H1 (cell line): ENCODE results near the gene MASP1. TPM values are rescaled to one million over a fixed set of nuclear protein-coding genes. Genes with fewer than 3 reads are reported as not detected.

ENCODE experiments used
- CTCF ChIA-PET: fragments of 300-600 bp; sonication (Branson Sonifier 250); formaldehyde crosslinking; loops from one replicate; lab custom pipeline; 2021; ENCODE audit not compliant: partially characterized antibody; lab: Charles Lee
- POLR2A ChIA-PET: fragments of 300-600 bp; sonication (Branson Sonifier 250); formaldehyde crosslinking; loops from one replicate; lab custom pipeline; 2021; ENCODE audit warnings: inconsistent platforms; ENCODE audit not compliant: partially characterized antibody; lab: Charles Lee
- DNase-seq, 2 experiments: peaks; one replicate each; pipeline versions ENCODE4 v3.0.0 to v3.0.0-alpha.2; 2010 to 2022; ENCODE audit warnings: low spot score in 2 of 2, low read depth in 1 of 2, mixed read lengths in 1 of 2
- FAIRE-seq: peaks from 2 replicates; lab custom pipeline; 2011; peaks lifted over from hg19 to GRCh38; lab: Jason Lieb, UNC
- H2AFZ ChIP-seq: 2 replicates; pipeline ENCODE4 v1.8.1; 2012; ENCODE audit warnings: low read length, inconsistent platforms
- H2AK5ac ChIP-seq: 2 replicates; pipeline ENCODE4 v1.6.1; 2013; ENCODE audit warnings: low read depth, low read length
- H2BK120ac ChIP-seq: replicated peaks from 2 replicates; pipeline ENCODE3; 2013; ENCODE audit warnings: low read depth, low read length, inconsistent platforms
- H2BK12ac ChIP-seq: 2 replicates; pipeline ENCODE4 v1.6.1; 2013; ENCODE audit warnings: low read depth, low read length
- H2BK15ac ChIP-seq: 2 replicates; pipeline ENCODE4 v1.6.1; 2013; ENCODE audit warnings: low read length
- H2BK20ac ChIP-seq: 2 replicates; pipeline ENCODE4 v1.6.1; 2013; ENCODE audit warnings: low read length
- H2BK5ac ChIP-seq: 2 replicates; pipeline ENCODE4 v1.6.1; 2013; ENCODE audit warnings: low read depth, low read length
- H3K14ac ChIP-seq: 2 replicates; pipeline ENCODE4 v1.6.1; 2013; ENCODE audit warnings: inconsistent platforms; ENCODE audit not compliant: insufficient read length
- H3K18ac ChIP-seq: 2 replicates; pipeline ENCODE4 v1.6.1; 2013; ENCODE audit warnings: low read length; ENCODE audit errors: extremely low read depth
- H3K23ac ChIP-seq: 2 replicates; pipeline ENCODE4 v1.6.1; 2013; ENCODE audit warnings: inconsistent platforms; ENCODE audit not compliant: insufficient read length
- H3K23me2 ChIP-seq: 2 replicates; pipeline ENCODE4 v1.6.1; 2013; ENCODE audit warnings: low read depth, low read length
- H3K27ac ChIP-seq: 2 replicates; pipeline ENCODE4 v1.6.1; 2011; ENCODE audit warnings: low read depth, low read length, inconsistent platforms
- H3K27me3 ChIP-seq, 4 experiments: replicated peaks in 1 of 4; 1 replicate in 1 of 4; 2 replicates in 3 of 4; pipeline versions ENCODE4 v1.6.1 to v1.8.1; 2011 to 2013; ENCODE audit warnings: low read length in 3 of 4, mild to moderate bottlenecking in 3 of 4, inconsistent platforms in 2 of 4, mixed read lengths in 2 of 4, moderate library complexity in 1 of 4; ENCODE audit not compliant: control insufficient read depth in 3 of 4, insufficient read depth in 3 of 4; ENCODE audit errors: extremely low read depth in 1 of 4
- H3K36me3 ChIP-seq, 4 experiments: 2 replicates each; pipeline versions ENCODE4 v1.6.1 to v1.8.1; 2011 to 2013; ENCODE audit warnings: mild to moderate bottlenecking in 4 of 4, low read length in 3 of 4, moderate library complexity in 2 of 4, control low read depth in 1 of 4, inconsistent platforms in 1 of 4; ENCODE audit not compliant: insufficient read depth in 4 of 4, control insufficient read depth in 2 of 4
- H3K4ac ChIP-seq: replicated peaks from 2 replicates; pipeline ENCODE3; 2013; ENCODE audit warnings: low read length, low read depth, mixed read lengths, inconsistent platforms; ENCODE audit not compliant: insufficient read length
- H3K4me1 ChIP-seq, 4 experiments: replicated peaks in 1 of 4; 1 replicate in 1 of 4; 2 replicates in 3 of 4; pipeline versions ENCODE4 v1.6.1 to v1.8.1; 2011 to 2013; ENCODE audit warnings: low read length in 3 of 4, inconsistent platforms in 2 of 4, mixed read lengths in 1 of 4; ENCODE audit not compliant: insufficient read depth in 4 of 4, control insufficient read depth in 3 of 4
- H3K4me2 ChIP-seq, 2 experiments: 2 replicates each; pipeline versions ENCODE4 v1.6.1 to v1.8.1; 2011 to 2013; ENCODE audit warnings: low read depth in 2 of 2, low read length in 2 of 2, control low read depth in 1 of 2, inconsistent platforms in 1 of 2, mild to moderate bottlenecking in 1 of 2; ENCODE audit not compliant: insufficient read depth in 1 of 2
- H3K4me3 ChIP-seq, 4 experiments: fragments of 200-600, 300-600 bp in 1 of 4; sonication (generic), shearing (Covaris generic), sonication (Bioruptor Twin) in 1 of 4; 2 replicates each; pipeline versions ENCODE4 v1.5.1 to v1.8.1; 2011 to 2016; ENCODE audit warnings: low read length in 4 of 4, low read depth in 3 of 4, control low read depth in 2 of 4, inconsistent platforms in 2 of 4, mild to moderate bottlenecking in 2 of 4, mixed read lengths in 1 of 4, moderate library complexity in 1 of 4; ENCODE audit not compliant: insufficient read depth in 2 of 4; ENCODE audit errors: extremely low read depth in 1 of 4
- H3K56ac ChIP-seq: replicated peaks from 2 replicates; pipeline ENCODE3; 2013; ENCODE audit warnings: low read depth, mild to moderate bottlenecking, mixed read lengths, low read length, inconsistent platforms; ENCODE audit not compliant: insufficient read length
- H3K79me1 ChIP-seq: 2 replicates; pipeline ENCODE4 v1.6.1; 2013; ENCODE audit warnings: low read depth, low read length, control low read depth
- H3K79me2 ChIP-seq, 2 experiments: 2 replicates each; pipeline versions ENCODE4 v1.6.1 to v1.8.1; 2012 to 2013; ENCODE audit warnings: low read length in 2 of 2, mild to moderate bottlenecking in 2 of 2, inconsistent platforms in 1 of 2; ENCODE audit not compliant: insufficient read depth in 2 of 2, control insufficient read depth in 1 of 2
- H3K9ac ChIP-seq, 4 experiments: replicated peaks in 1 of 4; 1 replicate in 1 of 4; 2 replicates in 3 of 4; pipeline versions ENCODE4 v1.6.1 to v1.8.1; 2011 to 2013; ENCODE audit warnings: low read depth in 3 of 4, low read length in 3 of 4, control low read depth in 2 of 4, mild to moderate bottlenecking in 2 of 4, moderate library complexity in 2 of 4, inconsistent platforms in 1 of 4; ENCODE audit errors: extremely low read depth in 1 of 4
- H3K9me3 ChIP-seq, 2 experiments: 2 replicates each; pipeline versions ENCODE4 v1.6.1 to v1.8.1; 2012 to 2013; ENCODE audit warnings: mild to moderate bottlenecking in 2 of 2, moderate library complexity in 2 of 2, control low read depth in 1 of 2, inconsistent platforms in 1 of 2, low read depth in 1 of 2, low read length in 1 of 2, mixed read lengths in 1 of 2; ENCODE audit not compliant: insufficient read depth in 2 of 2
- H4K20me1 ChIP-seq, 2 experiments: replicated peaks in 1 of 2; 2 replicates each; pipeline versions ENCODE3 to v1.8.1; 2011 to 2013; ENCODE audit warnings: inconsistent platforms in 2 of 2, low read length in 2 of 2, mild to moderate bottlenecking in 1 of 2; ENCODE audit not compliant: insufficient read depth in 2 of 2, control insufficient read depth in 1 of 2
- H4K5ac ChIP-seq: 2 replicates; pipeline ENCODE4 v1.6.1; 2013; ENCODE audit warnings: low read length, low read depth, mixed read lengths, inconsistent platforms; ENCODE audit not compliant: insufficient read length
- H4K8ac ChIP-seq: 2 replicates; pipeline ENCODE4 v1.8.0; 2013; ENCODE audit warnings: mild to moderate bottlenecking, moderate library complexity, low read length, inconsistent platforms; ENCODE audit not compliant: insufficient read depth; ENCODE audit errors: extremely low read depth
- H4K91ac ChIP-seq: replicated peaks from 2 replicates; pipeline ENCODE3; 2013; ENCODE audit warnings: low read length, mixed read lengths, inconsistent platforms; ENCODE audit not compliant: insufficient read length
- EGR1 ChIP-seq: IDR thresholded peaks from 2 replicates; pipeline ENCODE4 v1.6.1; 2011; ENCODE audit warnings: low read depth, low read length, borderline replicate concordance
- HDAC2 ChIP-seq, 2 experiments: fragments of 300-600 bp in 1 of 2; sonication (generic) in 1 of 2; IDR thresholded peaks; 2 replicates each; pipeline ENCODE4 v1.6.1; 2011 to 2012; ENCODE audit warnings: low read depth in 2 of 2, low read length in 2 of 2, mild to moderate bottlenecking in 2 of 2, moderate library complexity in 2 of 2, borderline replicate concordance in 1 of 2, inconsistent platforms in 1 of 2
- KDM4A ChIP-seq: IDR thresholded peaks from one replicate; pipeline ENCODE4 v1.7.1; 2012; ENCODE audit warnings: low read depth, mild to moderate bottlenecking, moderate library complexity, low read length, inconsistent platforms; ENCODE audit not compliant: severe bottlenecking
- RAD21 ChIP-seq, 2 experiments: IDR thresholded peaks in 1 of 2; conservative IDR thresholded peaks in 1 of 2; 2 replicates each; pipeline ENCODE4 v1.6.1; 2011; ENCODE audit warnings: low read depth in 2 of 2, low read length in 2 of 2, improper control_type of control experiment in 1 of 2, inconsistent platforms in 1 of 2, mild to moderate bottlenecking in 1 of 2, moderate library complexity in 1 of 2
- RNF2 ChIP-seq: fragments of 200-900, 300-1000 bp; sonication (generic); IDR thresholded peaks from 2 replicates; pipeline ENCODE4 v1.7.1; 2016; ENCODE audit warnings: borderline replicate concordance, low read depth, mild to moderate bottlenecking, antibody characterized with exemption, low read length; ENCODE audit not compliant: poor library complexity, severe bottlenecking; ENCODE audit errors: missing control alignments
- SAP30 ChIP-seq: fragments of 300-600 bp; sonication (generic); IDR thresholded peaks from 2 replicates; pipeline ENCODE4 v1.7.1; 2012; ENCODE audit warnings: low read length, moderate library complexity, mild to moderate bottlenecking, inconsistent platforms; ENCODE audit not compliant: insufficient read depth, insufficient replicate concordance
- SP1 ChIP-seq: IDR thresholded peaks from 2 replicates; pipeline ENCODE4 v1.6.1; 2011; ENCODE audit warnings: low read depth, low read length
- TAF1 ChIP-seq: IDR thresholded peaks from 2 replicates; pipeline ENCODE4 v1.6.1; 2011; ENCODE audit warnings: mild to moderate bottlenecking, low read depth, low read length
- polyA plus RNA-seq, 7 experiments: library from polyadenylated mRNA; depleted of rRNA in 3 of 7; stranded (reverse) in 5 of 7; unstranded in 2 of 7; fragments of >200 nt in 5 of 7; fragments of 200-250 nt in 2 of 7; gene quantifications; 1 replicate in 5 of 7; 2 replicates in 1 of 7; 4 replicates in 1 of 7; pipeline versions ENCODE4 v1.2.1 to v1.2.3, GENCODE V29; 2011 to 2013; ENCODE audit warnings: missing spikeins in 2 of 7, mixed read lengths in 2 of 7
- total RNA-seq: library from RNA; stranded (reverse); fragmentation: NEBNext Ultra II Directional; extraction: Animal tissue kit (Norgen Biotek cat#: 25700); gene quantifications from 2 replicates; pipeline ENCODE4 v1.2.1, GENCODE V29; 2021
- TF ChIP-seq, protein P1 (sequence below): IDR thresholded peaks from 2 replicates; pipeline ENCODE4 v1.6.1; 2012; ENCODE audit warnings: inconsistent platforms
- TF ChIP-seq, protein P2 (sequence below): IDR thresholded peaks from 2 replicates; pipeline ENCODE4 v1.6.1; 2011; ENCODE audit warnings: low read depth, mild to moderate bottlenecking, low read length; ENCODE audit not compliant: insufficient read depth

The MASP1 gene
- total and polyA plus RNA-seq, 2 of the 8 experiments (the other 6 are each of a cell fraction or from before 2014, with no cell fraction given): 2.7 to 3.5 TPM

DNA sequence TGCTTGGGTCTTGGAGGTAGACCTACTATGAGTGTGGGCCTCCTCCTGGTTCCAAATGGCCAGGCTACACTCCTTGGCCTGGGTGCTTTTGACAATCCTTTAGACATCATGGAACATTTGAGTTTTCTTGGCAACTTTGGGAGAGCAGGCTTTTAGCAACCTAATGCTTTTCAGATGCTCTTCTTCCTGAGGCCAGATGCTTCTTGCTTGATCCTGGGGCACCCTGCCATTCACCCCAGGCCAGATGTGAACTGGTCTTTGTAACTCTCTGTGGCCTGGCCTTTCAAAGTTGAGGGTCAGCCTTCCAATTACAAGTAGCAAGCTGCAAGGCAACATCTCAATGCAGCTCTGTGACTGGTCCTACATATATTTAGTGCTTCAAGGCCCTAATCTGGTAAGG lies 53.8 kb downstream of the MASP1 start:
- Histone ChIP-seq H4K91ac (no peak overlapping the region), H3K27ac (no peak overlapping the region), H2AK5ac (no peak overlapping the region), H3K23me2 (no peaks in the 10 kb centered on the region), H3K27me3 (no peaks in the 10 kb centered on the region), H3K4ac (no peak overlapping the region)
- TF ChIP-seq SP1 (no peak), SAP30 (no peak), RAD21 (IDR thresholded peaks at IDR 0.05 in 1 of 2, conservative IDR thresholded peaks at IDR 0.05 in 1 of 2; ENCODE audit: low read depth in 2 of 2, low read length in 2 of 2) (no peak), TAF1 (no peak), HDAC2 (IDR thresholded peaks at IDR 0.05; ENCODE audit: borderline replicate concordance in 1 of 2, low read depth in 2 of 2, low read length in 2 of 2) (no peak), RNF2 (no peak), KDM4A (no peak), EGR1 (no peak)
- TF ChIP-seq, protein P1, sequence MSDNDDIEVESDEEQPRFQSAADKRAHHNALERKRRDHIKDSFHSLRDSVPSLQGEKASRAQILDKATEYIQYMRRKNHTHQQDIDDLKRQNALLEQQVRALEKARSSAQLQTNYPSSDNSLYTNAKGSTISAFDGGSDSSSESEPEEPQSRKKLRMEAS: no peak
- TF ChIP-seq, protein P2, sequence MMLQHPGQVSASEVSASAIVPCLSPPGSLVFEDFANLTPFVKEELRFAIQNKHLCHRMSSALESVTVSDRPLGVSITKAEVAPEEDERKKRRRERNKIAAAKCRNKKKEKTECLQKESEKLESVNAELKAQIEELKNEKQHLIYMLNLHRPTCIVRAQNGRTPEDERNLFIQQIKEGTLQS: no peak
- TF ChIP-seq, all 59 proteins: peak for 0
- Histone ChIP-seq H3K4me1 (no peaks in the 10 kb centered on the region), H3K4me2 (no peak overlapping the region), H2BK20ac (no peak overlapping the region), H3K79me2 (no peaks in the 10 kb centered on the region), H3K36me3 (no peaks in the 10 kb centered on the region), H2BK12ac (no peak overlapping the region), H3K4me3 (no peak overlapping the region), H3K56ac (no peak overlapping the region), H2AFZ (no peak overlapping the region), H4K5ac (no peak overlapping the region), H3K9me3 (no peaks in the 10 kb centered on the region; a peak in 1 of 4 replicates), H4K8ac (no peak overlapping the region), H3K23ac (no peak overlapping the region), H2BK120ac (no peak overlapping the region), H2BK15ac (no peak overlapping the region), H3K18ac (no peak overlapping the region), H3K14ac (no peak overlapping the region), H3K9ac (no peak overlapping the region), H2BK5ac (no peak overlapping the region), H3K79me1 (no peaks in the 10 kb centered on the region), H4K20me1 (no peaks in the 10 kb centered on the region)
- CTCF ChIA-PET: interaction anchor here (1.0 to 1.4 kb wide), 4 partner anchors 22 to 442 kb away, joined by 3 to 7 read pairs (median 4); no protein-coding TSS in a partner anchor
- POLR2A ChIA-PET: interaction anchor here (1.3 kb wide), 1 partner anchor 12 kb away, joined by 4 read pairs; no protein-coding TSS in a partner anchor
- FAIRE-seq (no peak), DNase-seq (no peak)
